K562 (cell line): ENCODE measurements around the gene KCNC3. TPM values are rescaled to one million over a fixed set of nuclear protein-coding genes. Genes with fewer than 3 reads are reported as not detected.

Experiments
- ATAC-seq: fragments of 200-7000 bp; cut with Tn5 transposase; 3 replicates; pipeline ENCODE4 v1.9.1; 2020; ENCODE audit warnings: moderate library complexity
- BruUV-seq: library from RNA; stranded (reverse); fragments of 400-500 nt; replicated peaks from 2 replicates; lab custom pipeline; 2021; lab: Mats Ljungman, UMichigan
- CTCF ChIA-PET: fragments of 300-600 bp; formaldehyde crosslinking; extraction: SDS; loops from one replicate; lab custom pipeline; 2021; ENCODE audit warnings: low intra/inter-chr PET ratio; lab: Yijun Ruan, JAX
- POLR2A ChIA-PET: fragments of 300-600, 350-650 bp; sonication (Branson Sonifier 250); formaldehyde crosslinking; extraction: SDS; loops from one replicate; lab custom pipeline; 2021; ENCODE audit warnings: antibody characterized with exemption, inconsistent platforms; lab: Yijun Ruan, JAX
- DNase-seq, 4 experiments: peaks; one replicate each; pipeline versions ENCODE4 v3.0.0 to v3.0.0-alpha.2; 2011 to 2018; ENCODE audit warnings: low spot score in 3 of 4, mixed read lengths in 3 of 4; ENCODE audit errors: extremely low read depth in 1 of 4
- FAIRE-seq: peaks from 2 replicates; lab custom pipeline; 2011; peaks lifted over from hg19 to GRCh38; lab: Jason Lieb, UNC
- H2AFZ ChIP-seq: 2 replicates; pipeline ENCODE4 v1.6.0; 2011; ENCODE audit warnings: low read depth, low read length, control low read depth, inconsistent platforms
- H3K27ac ChIP-seq: fragments of 200-600 bp; 3 replicates; pipeline ENCODE4 v1.8.0; 2011; ENCODE audit warnings: low read depth, mild to moderate bottlenecking, control low read depth, inconsistent platforms, low read length, moderate library complexity, mixed read lengths; ENCODE audit errors: extremely low read depth
- H3K27me3 ChIP-seq, 2 experiments: fragments of 300-600 bp in 1 of 2; 2 replicates in 1 of 2; 3 replicates in 1 of 2; pipeline versions ENCODE4 v1.6.0 to v1.8.0; 2011; ENCODE audit warnings: inconsistent platforms in 2 of 2, low read length in 2 of 2, mild to moderate bottlenecking in 1 of 2, mixed read lengths in 1 of 2, moderate library complexity in 1 of 2; ENCODE audit not compliant: control insufficient read depth in 2 of 2, insufficient read depth in 2 of 2
- H3K36me3 ChIP-seq: fragments of 300-600 bp; 3 replicates; pipeline ENCODE4 v1.8.0; 2011; ENCODE audit warnings: mild to moderate bottlenecking, low read length, inconsistent platforms; ENCODE audit not compliant: control insufficient read depth, insufficient read depth
- H3K4me1 ChIP-seq, 2 experiments: fragments of 200-600 bp in 1 of 2; replicated peaks in 1 of 2; 2 replicates in 1 of 2; 3 replicates in 1 of 2; pipeline versions ENCODE4 v1.5.1 to v1.8.0; 2011; ENCODE audit warnings: inconsistent platforms in 2 of 2, low read length in 2 of 2, mild to moderate bottlenecking in 1 of 2, mixed read lengths in 1 of 2, moderate library complexity in 1 of 2; ENCODE audit not compliant: control insufficient read depth in 2 of 2, insufficient read depth in 2 of 2
- H3K4me2 ChIP-seq: 2 replicates; pipeline ENCODE4 v1.6.1; 2011; ENCODE audit warnings: low read length, control low read depth, inconsistent platforms, mixed read lengths; ENCODE audit not compliant: insufficient read depth
- H3K4me3 ChIP-seq: fragments of 200-600 bp; sonication (generic), shearing (Covaris generic); 2 replicates; pipeline ENCODE4 v1.5.1; 2016; ENCODE audit warnings: control low read depth, inconsistent platforms
- H3K79me2 ChIP-seq: fragments of 200-600 bp; 3 replicates; pipeline ENCODE4 v1.8.0; 2011; ENCODE audit warnings: low read length, inconsistent platforms; ENCODE audit not compliant: control insufficient read depth, insufficient read depth
- H3K9ac ChIP-seq, 2 experiments: 2 replicates each; pipeline versions ENCODE4 v1.6.0 to v1.6.1; 2011; ENCODE audit warnings: low read depth in 2 of 2, low read length in 2 of 2, control low read depth in 1 of 2, inconsistent platforms in 1 of 2, mild to moderate bottlenecking in 1 of 2, mixed read lengths in 1 of 2; ENCODE audit not compliant: insufficient read depth in 1 of 2
- H3K9me1 ChIP-seq: one replicate; pipeline ENCODE4 v1.6.0; 2011; ENCODE audit warnings: inconsistent platforms, mild to moderate bottlenecking, low read length, moderate library complexity; ENCODE audit not compliant: control insufficient read depth, insufficient read depth
- H3K9me3 ChIP-seq: replicated peaks from 2 replicates; pipeline ENCODE4 v1.5.1; 2011; ENCODE audit warnings: low read depth, low read length, inconsistent platforms; ENCODE audit not compliant: control insufficient read depth, insufficient read depth
- H4K20me1 ChIP-seq: replicated peaks from 2 replicates; pipeline ENCODE4 v1.6.1; 2011; ENCODE audit warnings: low read length, inconsistent platforms, mixed read lengths; ENCODE audit not compliant: control insufficient read depth, insufficient read depth
- WGBS: fragments of 100-300 bp; shearing (Covaris generic); methylation state at CpG from one replicate; pipeline ENCODE4 v1.1.6; 2016; ENCODE audit warnings: low coverage, mixed read lengths; ENCODE audit not compliant: insufficient coverage; ENCODE audit errors: missing lambda C conversion rate; 5-methylcytosine and 5-hydroxymethylcytosine counted together
- in situ Hi-C: fragments of 300-500 bp; cut with MboI; formaldehyde crosslinking; loops from 4 replicates; pipeline ENCODE4 v1.15.0; 2018; ENCODE audit warnings: inconsistent platforms, mixed read lengths
- intact Hi-C: fragments of 100-400 bp; cut with micrococcal nuclease; formaldehyde crosslinking; loops from 2 replicates; pipeline ENCODE4 v1.14.2; 2022
- polyA plus RNA-seq, 8 experiments: library from polyadenylated mRNA; depleted of rRNA in 4 of 8; stranded (reverse) in 5 of 8; unstranded in 3 of 8; fragments of >200 nt; fragmentation: Nextera tagmentation in 2 of 8; fragmentation: Illumina TruSeq in 1 of 8; extraction: Ambion mirVana in 2 of 8; extraction: Trizol in 1 of 8; gene quantifications; 2 replicates each; pipeline versions ENCODE4 v1.2.1 to v1.2.3, GENCODE V29; 2011 to 2014; ENCODE audit warnings: inconsistent platforms in 1 of 8, missing spikeins in 1 of 8
- total RNA-seq, 7 experiments: library from RNA; depleted of rRNA in 6 of 7; stranded (reverse); fragments of >200 nt in 6 of 7; fragmentation: Illumina TruSeq in 2 of 7; extraction: Trizol in 2 of 7; gene quantifications; 2 replicates each; pipeline versions ENCODE4 v1.2.1 to v1.2.3, GENCODE V29; 2011 to 2021; ENCODE audit warnings: low replicate concordance in 1 of 7
- TF ChIP-seq, protein P1 (sequence below), 2 experiments: fragments of 450-650 bp; IDR thresholded peaks; 2 replicates each; pipeline ENCODE4 v1.6.1; 2018; ENCODE audit warnings: mild to moderate bottlenecking in 2 of 2, low read depth in 1 of 2; ENCODE audit not compliant: partially characterized antibody in 2 of 2

Gene KCNC3
- total and polyA plus RNA-seq, 9 of the 15 experiments (the other 6 are each of a cell fraction or from before 2014, with no cell fraction given) = 0.03 to 26.2 (median 2.0) TPM

DNA sequence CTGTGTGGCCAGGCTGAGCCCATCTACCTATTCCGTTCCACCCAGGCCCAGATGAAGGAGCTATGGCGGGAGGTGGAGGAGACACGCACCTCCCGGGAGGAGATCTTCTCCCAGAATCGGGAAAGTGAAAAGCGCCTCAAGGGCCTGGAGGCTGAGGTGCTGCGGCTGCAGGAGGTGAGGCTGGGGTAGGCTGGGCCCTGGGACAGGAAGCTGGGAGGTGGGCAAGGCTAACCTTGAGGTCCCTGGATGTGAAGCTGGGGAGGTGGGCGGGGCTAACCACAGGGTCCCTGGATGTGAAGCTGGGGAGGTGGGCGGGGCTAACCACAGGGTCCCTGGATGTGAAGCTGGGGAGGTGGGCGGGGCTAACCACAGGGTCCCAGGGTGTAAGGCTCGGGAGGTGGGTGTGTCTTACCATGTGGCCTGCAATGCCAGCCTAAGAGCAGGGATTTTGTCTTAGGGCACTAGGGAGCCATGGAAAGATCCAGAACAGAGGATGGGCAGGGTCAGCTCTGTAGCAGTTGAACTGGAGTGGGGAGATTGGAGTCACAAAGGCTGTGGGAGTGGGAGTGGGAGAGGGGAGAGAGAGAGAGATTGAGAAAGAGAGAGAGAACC is 36.9 kb downstream of the KCNC3 start:
- Histone ChIP-seq H3K4me2 (no peak overlapping the region), H3K9ac (no peak overlapping the region), H2AFZ (no peak overlapping the region), H3K36me3 (no peaks in the 10 kb centered on the region), H3K9me3 (peaks cover 6% of the 10 kb centered on the region), H3K27ac (no peak overlapping the region), H3K27me3 (peaks cover 7 to 64% of the 10 kb centered on the region in 2 experiments), H3K4me1 (peaks cover 0 to 15% of the 10 kb centered on the region in 2 experiments; a peak in 3 of 5 replicates), H3K4me3 (no peak overlapping the region), H4K20me1 (0 out of 2 replicates have a peak, but pooled peaks cover 9% of the 10 kb centered on the region), H3K9me1 (no peaks in the 10 kb centered on the region), H3K79me2 (no peaks in the 10 kb centered on the region)
- DNase-seq = no peak
- in situ Hi-C loops (no loop called here), intact Hi-C loops (no loop called here)
- POLR2A ChIA-PET = interaction anchor here (0.7 to 1.4 kb wide), 2 partner anchors 13 to 65 kb away, joined by 3 to 4 read pairs; no protein-coding TSS in a partner anchor
- no peak for FAIRE-seq
- CTCF ChIA-PET = no interaction called here
- 12% methylated on average over 10 of the region's 11 CpGs for WGBS
- ATAC-seq = no peak
- no TSS peak for BruUV-seq
- TF ChIP-seq, protein P1, sequence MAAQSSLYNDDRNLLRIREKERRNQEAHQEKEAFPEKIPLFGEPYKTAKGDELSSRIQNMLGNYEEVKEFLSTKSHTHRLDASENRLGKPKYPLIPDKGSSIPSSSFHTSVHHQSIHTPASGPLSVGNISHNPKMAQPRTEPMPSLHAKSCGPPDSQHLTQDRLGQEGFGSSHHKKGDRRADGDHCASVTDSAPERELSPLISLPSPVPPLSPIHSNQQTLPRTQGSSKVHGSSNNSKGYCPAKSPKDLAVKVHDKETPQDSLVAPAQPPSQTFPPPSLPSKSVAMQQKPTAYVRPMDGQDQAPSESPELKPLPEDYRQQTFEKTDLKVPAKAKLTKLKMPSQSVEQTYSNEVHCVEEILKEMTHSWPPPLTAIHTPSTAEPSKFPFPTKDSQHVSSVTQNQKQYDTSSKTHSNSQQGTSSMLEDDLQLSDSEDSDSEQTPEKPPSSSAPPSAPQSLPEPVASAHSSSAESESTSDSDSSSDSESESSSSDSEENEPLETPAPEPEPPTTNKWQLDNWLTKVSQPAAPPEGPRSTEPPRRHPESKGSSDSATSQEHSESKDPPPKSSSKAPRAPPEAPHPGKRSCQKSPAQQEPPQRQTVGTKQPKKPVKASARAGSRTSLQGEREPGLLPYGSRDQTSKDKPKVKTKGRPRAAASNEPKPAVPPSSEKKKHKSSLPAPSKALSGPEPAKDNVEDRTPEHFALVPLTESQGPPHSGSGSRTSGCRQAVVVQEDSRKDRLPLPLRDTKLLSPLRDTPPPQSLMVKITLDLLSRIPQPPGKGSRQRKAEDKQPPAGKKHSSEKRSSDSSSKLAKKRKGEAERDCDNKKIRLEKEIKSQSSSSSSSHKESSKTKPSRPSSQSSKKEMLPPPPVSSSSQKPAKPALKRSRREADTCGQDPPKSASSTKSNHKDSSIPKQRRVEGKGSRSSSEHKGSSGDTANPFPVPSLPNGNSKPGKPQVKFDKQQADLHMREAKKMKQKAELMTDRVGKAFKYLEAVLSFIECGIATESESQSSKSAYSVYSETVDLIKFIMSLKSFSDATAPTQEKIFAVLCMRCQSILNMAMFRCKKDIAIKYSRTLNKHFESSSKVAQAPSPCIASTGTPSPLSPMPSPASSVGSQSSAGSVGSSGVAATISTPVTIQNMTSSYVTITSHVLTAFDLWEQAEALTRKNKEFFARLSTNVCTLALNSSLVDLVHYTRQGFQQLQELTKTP (IDR thresholded peaks at IDR 0.05; ENCODE audit: low read depth in 1 of 2, partially characterized antibody in 2 of 2) = no peak
